SH-SY5Y (cell line): ENCODE measurements around the gene IGFN1.

Source experiments
- GATA2 ChIP-seq: IDR thresholded peaks from 2 replicates; pipeline ENCODE4 v1.6.1; 2011; ENCODE audit warnings: mild to moderate bottlenecking, low read depth, low read length
- GATA3 ChIP-seq: IDR thresholded peaks from 2 replicates; pipeline ENCODE4 v1.6.1; 2011; ENCODE audit warnings: low read depth, mild to moderate bottlenecking, low read length, moderate library complexity

- TF ChIP-seq GATA2 (no peak), GATA3 (no peak)
Measured at GRCh38 chr1:201206176-201206575, 15.6 kb downstream of the IGFN1 start.
